Measurements from ENCODE around the gene LRRC57.
"Not testable (repeated sequence)": the region's sequence is repeated elsewhere in the genome, so short reads cannot be mapped to it uniquely, and the experiment has no call there.

LRRC57 gene

DNA sequence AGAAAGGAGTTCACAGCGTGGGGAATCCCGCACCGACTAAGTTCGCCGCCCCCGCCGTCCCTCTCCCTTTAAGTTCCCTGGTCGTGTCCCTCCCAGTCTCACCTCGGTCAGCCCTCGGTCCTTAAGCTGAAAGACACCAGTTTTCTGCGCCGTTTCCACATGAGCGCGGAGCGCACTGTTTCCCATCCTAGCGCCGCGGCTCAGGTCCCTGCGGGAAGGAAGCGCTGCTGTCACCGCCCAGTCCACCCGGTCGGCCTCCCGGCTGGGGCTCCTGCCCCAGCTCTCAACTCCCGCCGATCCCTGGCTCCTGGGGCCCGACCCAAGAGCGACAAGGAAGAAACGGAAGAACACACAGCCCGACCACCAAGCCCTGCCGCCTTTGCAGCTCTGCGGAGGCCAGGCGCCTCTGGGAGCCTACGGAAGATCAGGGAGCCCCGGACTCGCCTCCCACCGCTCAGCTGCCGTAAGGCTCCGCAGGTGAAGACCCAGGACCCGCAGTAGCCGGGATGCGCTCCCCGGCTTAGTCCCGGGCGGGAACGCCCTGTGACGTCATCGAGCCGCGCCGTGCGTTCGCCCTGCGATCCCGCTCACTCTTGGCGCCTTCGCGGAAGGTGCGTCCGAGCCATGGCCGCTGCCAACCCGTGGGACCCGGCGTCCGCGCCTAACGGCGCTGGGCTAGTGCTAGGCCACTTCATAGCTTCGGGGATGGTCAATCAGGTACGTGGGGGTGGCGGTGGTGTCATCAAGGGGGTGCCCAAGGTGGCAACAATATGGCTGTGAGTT, at the start of gene LRRC57, which contains the start of gene HAUS2:
TSS of gene LRRC57 (minus strand) at position 545 of the 783 bp plus-strand sequence. CDS start at position 186, 359 bp downstream.
TSS of gene HAUS2 (plus strand) at position 590 of the 783 bp plus-strand sequence. CDS start at position 625, 35 bp downstream.
- DNase-seq = peak; percentile 40

DNA sequence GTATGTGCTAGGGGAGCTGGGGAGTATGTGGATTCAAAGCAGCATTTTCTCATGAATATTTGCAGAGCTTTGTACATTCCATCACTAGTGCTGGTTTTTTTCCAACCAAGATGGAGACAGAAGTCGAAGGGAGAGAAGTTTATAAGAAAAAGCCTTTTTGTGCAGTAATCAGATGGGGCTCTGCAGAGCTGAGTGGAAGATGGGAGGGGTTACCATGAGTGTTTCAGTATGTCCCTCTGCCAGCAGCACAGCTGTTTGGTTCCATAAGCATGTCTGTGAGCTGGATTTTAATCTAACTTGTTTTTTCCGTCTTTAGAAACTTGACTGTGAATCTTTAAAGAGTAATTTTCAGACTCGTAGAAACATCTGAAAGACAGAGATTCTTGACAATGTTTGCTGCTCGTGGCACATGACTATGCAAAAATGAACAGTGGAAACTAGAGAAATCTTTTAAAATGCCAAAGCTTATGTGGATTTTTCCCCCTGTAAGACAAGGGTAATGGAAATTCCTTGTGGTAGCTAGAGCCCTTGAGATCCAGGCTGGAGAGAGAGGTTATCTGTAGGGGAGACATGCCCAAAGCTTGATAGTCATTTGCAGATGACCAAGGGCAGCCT, 47.1 kb upstream of the LRRC57 start:
- no peak for DNase-seq

DNA sequence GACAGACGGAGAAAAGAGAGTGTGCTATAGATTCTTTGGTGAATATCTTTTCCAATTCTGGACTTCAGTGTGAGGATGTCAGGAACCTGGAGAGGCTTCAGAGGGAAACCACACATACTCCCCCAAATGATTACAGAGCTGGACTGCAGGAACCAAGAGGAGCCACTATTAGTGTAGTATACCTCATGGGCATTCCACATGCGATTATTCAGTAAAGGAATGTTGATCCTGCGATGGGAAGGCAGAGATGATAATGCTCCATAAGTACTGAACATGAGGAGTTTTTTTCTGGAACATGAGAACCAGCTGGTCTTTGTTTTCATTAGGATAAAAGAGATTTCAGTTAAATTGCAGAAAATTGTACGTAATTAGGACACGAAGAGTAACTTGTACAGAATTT, 45.5 kb upstream of the LRRC57 start:
- no peak for DNase-seq

DNA sequence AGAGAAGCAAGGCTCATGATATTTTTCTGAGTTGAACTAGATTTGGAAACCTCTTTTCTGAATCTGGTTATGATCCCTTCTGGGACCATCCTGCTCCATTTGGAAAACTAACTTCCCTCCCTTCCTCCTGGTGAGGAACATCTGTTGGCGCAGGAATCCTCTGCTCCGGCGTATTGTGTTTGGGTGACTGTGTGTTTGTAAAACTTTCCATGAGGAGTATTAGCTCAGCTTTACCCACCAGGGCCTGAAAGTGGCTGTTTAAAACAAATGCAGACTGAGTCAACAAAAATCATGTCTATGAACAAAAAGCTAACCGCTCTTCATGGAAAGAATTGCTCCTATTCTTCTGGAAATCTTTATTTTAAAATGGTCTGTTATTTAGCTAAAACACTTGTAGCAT, 44.5 kb upstream of the LRRC57 start:
- no peak for DNase-seq

DNA sequence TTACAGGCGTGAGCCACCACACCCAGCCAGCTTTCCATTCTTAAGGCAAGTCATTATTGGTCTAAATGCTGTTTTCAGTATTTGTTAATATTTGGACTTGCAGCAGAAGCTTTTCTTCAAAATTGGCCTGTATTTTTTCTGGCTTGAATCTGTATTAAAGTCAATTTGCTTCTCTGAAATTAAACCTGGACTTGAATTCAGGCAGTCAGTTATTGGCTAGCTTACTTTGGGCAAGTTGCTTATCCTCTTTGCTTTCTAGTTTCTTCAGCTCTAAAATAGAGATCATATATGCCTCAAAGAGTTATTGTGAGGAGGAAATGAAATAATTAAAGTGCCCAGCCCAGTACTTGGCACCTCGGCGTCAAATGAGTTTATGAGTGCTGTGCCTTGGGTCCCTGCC, 44.1 kb upstream of the LRRC57 start:
- DNase-seq = no peak

DNA sequence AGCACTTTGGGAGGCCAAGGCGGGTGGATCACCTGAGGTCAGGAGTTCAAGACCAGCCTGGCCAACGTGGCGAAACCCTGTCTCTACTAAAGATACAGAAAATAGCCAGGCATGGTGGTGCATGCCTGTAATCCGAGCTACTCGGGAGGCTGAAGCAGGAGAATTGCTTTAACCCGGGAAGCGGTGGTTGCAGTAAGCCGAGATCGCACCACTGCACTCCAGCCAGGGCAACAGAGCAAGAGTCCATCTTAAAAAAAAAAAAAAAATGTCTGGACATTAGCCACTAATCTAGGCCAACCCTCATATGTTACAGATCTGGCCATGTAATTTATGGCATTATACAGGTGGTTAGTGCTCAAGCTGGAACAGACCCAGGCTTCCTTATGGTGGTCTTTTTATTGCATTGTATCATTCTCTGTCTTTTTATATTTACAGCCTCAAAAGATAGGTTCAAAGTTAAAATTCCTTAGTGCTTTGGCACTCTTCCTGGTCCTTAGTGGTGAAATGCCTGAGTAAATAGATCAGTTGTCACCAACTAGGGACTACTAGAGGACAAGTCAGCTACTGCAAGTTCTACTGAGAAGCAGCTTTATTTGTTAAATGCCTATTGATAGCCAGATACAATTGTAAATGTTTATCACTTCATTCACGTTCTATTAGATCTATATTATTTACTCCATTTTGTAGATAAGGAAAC, 42.8 kb upstream of the LRRC57 start:
- DNase-seq = no peak

DNA sequence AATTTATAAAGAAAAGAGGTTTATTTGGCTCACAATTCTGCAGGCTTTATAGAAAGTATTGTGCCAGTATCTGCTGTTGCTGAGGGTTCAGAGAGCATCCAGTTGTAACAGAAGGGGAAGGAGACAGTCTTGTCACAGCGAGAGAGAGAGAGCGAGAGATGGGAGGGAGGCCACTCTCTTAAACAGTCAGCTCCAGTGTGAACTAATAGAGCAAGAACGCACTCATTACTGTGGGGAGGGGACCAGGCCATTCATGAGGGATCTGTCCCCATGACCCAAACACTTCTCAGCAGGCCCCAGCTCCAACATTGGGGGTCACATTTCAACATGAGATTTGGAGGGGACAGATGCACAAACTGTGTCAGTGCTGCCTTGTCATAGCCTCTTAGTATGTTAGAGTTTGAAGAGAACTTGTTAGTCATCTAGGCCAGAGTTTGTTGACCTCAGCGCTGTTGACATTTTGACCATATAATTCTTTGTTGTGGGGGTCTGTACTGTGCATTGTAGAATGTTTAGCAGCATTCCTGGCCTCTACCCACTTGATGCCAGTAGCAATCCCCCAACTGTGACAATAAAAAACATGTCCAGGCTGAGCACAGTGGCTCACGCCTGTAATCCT, 42.1 kb upstream of the LRRC57 start:
- no peak for DNase-seq

DNA sequence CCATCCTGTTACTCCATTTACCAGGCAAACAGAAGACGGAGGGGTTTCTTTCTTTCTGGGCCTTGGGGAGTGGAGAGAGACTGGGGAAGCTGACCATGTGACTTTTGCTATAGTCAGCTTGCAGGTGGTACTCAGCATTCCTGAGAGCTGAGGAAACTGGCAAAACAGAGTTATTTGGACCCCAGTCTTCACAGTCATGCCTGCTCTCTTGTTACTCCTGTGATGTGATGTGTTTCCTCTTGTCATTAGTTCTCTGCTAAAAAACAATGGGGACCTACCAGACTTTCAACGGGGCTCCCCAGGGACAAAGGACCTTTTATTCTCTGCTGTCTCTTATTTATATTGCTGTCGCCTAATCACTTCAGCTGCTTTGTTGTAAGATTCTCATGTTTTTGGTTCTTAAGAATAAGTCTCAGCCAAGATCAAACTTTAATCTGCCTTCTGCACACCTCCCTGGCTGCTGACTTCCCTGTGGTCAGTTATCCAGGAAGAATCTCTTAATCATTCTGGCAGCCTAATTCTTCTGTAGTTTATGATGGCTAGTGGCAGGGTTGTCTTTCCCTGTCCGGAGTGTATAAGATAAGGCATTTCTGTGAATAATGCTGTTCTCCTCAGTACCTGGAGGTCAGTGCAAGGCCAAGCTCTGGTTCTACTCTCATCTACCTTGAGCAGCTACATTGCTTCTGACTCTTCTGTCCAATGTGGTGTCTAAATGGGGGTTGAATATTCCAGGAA, 35.6 kb upstream of the LRRC57 start:
- DNase-seq = no peak

DNA sequence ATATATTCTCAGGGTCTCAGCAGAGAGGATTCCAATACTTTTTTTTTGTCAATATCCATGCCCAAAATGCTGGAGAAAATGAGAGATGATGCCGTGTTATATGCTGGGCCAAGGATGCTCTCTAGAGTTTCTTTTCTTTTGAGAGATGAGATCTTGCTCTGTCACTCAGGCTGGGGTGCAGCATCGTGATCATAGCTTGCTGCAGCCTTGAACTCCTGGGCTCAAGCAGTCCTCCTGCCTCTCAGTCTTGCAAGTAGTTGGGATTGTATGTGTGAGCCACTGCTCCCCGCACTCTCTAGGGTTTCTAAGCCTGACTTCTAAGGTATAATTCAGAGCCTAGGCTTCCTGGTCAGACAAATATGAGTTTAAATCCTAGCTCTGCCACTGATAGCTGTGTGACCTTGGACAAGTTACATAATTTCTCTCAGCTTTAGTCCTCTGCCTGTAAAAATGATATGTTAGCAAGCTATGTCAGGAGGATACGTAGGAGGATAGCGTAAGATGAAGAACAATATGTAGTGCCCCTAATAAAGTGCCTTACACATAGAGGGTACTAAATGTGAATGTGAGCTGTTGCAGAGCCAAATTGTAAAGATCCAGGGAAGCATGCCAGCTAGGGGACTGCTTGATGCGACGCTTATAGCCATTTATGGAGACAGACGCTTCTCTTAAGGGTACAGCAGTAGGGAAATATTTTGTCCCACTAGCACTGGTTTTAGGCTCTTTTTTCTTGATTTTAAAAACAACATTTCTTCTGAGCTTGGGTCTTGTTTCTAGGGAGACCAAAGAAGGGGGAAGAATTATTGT, 34.2 kb upstream of the LRRC57 start:
- no peak for DNase-seq

DNA sequence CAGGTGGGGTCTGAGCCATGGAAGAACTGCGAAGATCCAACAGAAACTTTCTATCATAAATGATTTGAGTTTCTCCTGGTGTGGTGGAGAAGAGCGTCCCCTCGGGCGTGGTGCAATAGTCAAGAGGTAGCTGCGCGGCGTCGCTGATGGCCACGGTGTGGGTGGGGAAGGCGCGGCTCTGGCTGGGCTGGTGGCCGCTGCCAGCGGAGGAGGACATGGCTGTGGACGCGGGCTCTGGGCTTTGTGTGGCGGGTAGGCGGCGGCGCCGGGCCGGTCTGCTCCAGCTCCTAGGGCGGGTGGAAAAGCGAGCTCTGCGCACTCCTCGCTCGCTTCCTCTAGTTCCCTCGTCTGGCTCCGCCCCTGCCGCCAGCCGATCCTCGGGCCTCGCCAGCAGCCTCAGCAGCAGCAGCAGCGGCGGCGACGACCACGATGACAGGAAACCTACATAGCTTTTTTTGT, 32.7 kb upstream of the LRRC57 start:
- peak; percentile 42 for DNase-seq

DNA sequence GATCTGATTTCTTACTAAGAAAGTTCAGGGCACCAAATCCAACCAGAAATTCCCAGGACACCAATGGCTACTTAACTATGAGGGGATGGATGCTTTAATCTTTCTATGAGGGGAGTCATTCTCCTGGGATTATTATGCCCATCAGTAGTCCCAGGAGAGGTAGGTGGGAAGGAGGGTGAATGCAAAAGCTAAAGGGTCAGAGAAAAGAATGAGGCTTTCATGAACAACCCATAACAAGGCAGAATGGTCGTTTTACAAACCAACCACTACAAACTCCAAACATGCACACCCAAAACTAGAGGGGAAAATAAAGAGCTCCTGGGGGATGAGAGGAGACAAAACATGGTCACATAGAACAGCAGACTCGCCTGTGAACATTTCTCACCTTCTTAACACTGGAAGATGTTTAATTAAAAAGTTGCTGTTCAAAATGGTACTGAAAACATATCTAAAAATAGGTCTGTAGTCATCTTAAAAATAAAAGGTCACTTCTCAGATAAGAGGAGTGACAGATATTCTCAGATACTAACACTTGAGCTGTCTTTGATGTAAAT, 30.5 kb upstream of the LRRC57 start:
- DNase-seq = no peak

DNA sequence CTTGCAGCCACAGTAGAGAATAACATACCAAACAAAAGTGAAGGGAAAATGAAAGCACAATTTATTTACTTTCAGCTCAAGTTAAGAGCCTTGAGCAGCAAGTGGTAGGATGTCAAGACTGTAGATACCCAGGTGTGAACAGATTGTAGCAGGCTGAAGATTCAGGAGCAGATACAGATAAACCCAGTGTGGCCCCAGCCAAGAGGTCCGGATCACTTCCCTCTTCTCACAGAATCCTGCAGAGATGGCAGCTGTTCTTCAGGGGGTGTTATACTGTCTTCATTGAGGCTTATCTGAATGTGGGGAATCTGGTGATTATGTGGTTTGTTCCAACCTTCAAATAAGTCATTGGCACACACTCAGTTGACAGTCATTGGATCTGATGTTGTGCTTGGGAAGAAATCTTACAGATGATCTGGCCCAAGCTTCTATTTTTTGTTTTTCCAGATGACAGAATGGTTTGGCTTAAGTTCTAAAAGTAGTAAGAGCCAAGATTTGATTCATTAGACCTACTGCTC, 29.0 kb upstream of the LRRC57 start:
- no peak for DNase-seq

DNA sequence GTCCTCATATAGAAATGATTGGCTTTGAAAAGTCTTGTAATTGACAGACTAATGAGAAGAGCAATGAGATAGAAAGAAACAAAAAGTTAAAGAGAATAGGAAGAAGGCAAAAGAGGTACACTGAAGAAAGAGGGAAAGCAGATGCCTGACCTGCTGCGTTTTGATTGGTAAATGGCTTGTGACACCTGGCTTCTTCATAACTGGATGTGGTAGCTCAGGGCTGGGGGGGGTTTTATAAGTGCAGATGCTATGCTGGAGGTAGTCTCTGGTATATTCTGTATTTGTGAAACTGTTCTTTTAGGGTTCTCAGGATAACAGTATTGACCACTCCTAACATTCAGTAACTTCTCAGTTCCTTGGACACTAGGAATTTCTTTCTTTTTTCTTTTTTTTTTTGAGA, 28.2 kb upstream of the LRRC57 start:
- DNase-seq = no peak

DNA sequence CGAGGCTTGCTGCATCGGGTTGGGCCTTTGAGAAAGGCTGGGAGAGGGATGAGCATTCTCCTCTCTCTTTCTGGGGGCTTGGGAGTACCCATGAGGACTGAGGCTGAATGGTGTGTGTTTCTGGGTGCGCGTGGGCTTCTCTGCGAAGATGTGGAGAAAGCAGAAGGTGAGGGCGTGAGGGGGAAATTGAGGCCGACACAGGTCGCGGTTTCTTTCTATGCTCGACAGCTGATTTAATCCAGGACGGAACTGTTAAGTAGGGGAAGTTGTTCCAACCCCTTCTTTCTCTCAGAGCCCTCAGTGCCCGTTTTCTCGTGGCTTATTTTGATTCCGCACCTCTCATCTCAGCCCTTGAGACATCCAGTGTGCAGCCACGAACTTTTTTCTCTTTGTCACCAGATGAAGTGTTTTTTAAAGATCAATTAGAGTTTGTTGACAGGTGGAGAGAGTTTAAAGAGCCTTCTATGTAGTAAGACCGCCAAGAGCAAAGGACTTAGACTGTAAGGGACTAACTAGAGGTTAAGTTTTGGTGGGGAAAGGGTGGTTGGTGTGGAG, 27.5 kb upstream of the LRRC57 start:
- DNase-seq = no peak

DNA sequence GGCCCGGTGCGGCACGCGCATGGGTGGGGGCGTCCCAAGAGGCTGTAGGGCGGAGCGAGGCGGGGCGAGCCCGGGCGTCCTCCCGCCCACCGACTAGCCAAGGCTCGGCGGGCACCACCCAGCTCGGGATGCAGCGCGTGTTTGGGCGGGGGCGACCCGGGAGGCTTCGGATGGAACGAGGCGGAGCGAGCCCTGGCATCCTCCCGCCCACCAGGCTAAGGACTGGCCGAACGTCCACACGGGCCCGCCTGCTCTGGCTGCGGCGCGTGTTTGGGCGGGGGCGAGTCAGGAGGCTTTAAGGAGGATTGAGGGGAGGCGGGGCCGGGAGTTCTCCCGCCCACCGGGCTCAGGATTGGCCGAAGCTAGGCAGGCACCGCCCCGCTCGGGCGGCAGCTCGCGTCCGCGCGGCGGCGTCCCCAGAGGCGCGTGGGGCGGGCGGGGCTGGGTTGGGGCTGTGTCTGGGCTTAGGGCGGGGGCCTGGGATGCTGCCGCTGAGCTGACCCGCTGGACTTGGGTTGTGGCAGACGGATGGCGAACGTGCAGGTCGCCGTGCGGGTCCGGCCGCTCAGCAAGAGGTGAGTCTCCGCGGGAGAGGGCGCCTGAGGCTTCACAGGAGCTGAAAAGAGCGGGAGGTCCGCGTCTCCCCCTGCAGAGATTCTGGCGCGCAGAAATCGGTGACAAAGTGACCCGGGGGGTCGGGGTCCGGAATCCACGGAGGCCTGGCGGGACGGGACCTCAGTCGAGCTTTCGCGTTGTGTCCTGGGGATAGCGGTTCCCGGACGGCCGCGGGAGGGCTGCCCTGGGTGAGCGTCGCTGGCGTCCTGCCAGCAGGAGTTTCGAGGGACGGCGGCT, 26.8 kb upstream of the LRRC57 start, which contains the start of gene STARD9:
TSS of gene STARD9 (plus strand) at position 419 of the 852 bp plus-strand sequence. CDS start at position 529, 110 bp downstream.
- peak; percentile 90 for DNase-seq

DNA sequence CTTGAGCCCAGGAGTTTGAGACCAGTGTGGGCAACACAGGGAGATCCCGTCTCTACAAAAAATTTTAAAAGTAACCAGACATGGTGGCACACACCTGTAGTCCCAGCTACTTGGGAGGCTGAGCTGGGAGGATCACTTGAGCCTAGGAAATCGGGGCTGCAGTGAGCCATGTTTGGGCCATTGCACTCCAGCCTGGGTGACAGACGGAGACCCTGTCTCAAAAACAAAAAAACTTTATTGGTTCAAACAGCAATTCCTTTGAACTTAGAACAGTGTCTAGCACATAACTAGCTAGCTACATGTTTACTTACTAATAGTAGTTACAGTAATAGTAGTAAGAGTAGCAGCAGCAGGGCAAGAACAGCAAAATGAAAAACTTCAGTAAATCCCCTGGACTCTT, 10.1 kb upstream of the LRRC57 start:
- DNase-seq = no peak

DNA sequence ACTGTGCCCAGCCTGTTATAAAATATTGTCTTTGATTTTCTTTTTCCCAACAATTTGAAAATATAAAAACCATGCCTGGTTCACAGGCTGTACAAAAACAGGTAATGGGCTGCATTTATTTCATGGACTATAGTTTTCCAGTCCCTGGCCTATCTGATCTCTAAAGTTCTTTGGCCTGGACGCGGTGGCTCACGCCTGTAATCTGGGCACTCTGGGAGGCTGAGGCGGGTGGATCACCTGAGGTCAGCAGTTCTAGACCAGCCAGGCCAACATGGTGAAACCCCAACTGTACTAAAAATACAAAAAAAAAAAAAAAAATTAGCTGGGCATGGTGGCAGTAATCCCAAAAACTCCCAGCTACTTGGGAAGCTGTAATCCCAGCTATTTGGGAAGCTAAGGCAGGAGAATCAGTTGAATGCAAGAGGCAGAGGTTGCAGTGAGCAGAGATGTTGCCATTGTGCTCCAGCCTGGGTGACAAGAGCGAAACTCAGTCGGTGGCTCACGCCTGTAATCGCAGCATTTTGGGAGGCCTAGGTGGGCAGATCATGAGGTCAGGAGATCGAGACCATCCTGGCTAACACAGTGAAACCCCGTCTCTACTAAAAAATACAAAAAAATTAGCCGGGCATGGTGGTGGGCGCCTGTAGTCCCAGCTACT, 8.1 kb upstream of the LRRC57 start:
- not testable (repeated sequence) for DNase-seq

DNA sequence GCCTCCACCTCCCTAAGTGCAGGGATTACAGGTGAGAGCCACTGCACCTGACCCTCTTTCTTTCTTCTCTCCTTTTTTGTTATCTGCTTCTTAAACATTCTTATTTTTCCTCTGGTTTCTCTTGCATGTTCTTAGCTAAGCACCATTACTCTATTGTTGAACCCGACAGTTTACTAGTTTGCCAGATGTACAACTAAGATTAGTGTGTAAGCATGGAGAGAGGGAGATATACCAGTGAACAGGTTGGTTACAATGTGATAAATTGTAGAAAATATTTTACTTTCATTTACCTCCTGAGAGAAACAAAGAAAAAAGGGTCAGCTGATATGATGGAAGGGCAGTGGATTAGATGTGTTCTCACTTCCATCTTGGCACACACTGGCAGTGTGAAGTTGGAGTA, 5.0 kb upstream of the LRRC57 start:
- DNase-seq = no peak
